K562 treated with DMSO at 1 percent for 24 hours (cell line): ENCODE measurements around the gene USP6NL. TPM values are rescaled to one million over a fixed set of nuclear protein-coding genes. Genes with fewer than 3 reads are reported as not detected.

Experiments
- total RNA-seq: library from RNA; unstranded; fragments of 300-600 nt; gene quantifications from 2 replicates; pipeline ENCODE4 v1.2.3, GENCODE V29; 2022; ENCODE audit warnings: low read depth; ENCODE audit not compliant: insufficient read depth

Gene USP6NL
- 17.4 and 18.2 TPM in 2 replicates for total RNA-seq

DNA sequence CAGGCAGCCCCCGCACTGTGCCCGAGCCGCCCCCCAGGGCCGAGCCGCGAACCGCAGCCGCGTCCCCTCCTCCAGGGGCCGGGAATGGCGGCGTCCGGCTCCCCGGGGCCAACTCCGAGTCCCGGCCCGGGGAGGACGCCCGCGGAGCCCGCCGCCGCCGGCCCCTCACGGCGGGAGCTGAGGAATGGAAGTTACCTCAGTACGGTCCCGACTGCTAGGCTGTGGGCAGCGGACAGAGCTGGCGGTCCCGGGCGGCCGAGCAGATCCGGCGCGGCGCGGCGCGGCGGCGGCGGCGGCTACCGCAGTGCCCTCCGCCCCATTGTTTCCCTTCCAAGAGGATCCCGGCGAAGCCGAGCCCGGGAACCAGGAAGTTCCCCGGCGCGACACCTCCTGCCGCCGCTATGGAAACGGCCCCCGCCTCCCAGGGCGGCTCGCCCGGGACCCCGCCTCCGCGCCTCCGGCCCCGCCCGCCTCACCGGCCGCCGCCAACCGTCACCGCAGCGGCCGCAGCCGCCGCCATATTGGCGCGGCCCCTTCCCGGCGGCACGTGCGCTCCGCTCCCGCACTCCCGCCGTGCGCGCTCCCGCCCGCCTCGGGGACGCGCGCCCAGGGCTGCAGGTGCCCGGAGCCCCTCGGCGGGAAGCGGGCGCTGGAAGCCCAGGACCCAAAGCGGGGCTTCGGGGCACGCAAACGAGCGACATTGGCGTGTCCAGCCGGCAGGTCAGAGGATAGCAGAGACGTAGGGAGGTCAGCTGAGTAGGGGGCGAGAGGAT is at the start of gene USP6NL:
TSS of gene USP6NL (minus strand) at position 403 of the 773 bp plus-strand sequence. CDS start 14,016 bp downstream, outside the sequence.

Other genes with a start within 250 kb of the USP6NL start
- 28.9 and 30.6 TPM in 2 replicates for gene ECHDC3, start 130.7 kb upstream of the USP6NL start, total RNA-seq
- 6.8 and 7.4 TPM in 2 replicates for gene PROSER2, start 211.7 kb upstream of the USP6NL start, total RNA-seq